Measurements from ENCODE around the gene DNPH1. TPM values are rescaled to one million over a fixed set of nuclear protein-coding genes. Genes with fewer than 3 reads are reported as not detected.

DNPH1 gene
- total RNA-seq, 1 donor from 2014 or later, result 58.4 TPM

GRCh38 chr6:43216200-43216599, 13.1 kb downstream of the DNPH1 start:
- no peak for DNase-seq (ENCODE audit: low read depth, low spot score)

- no peak for DNase-seq (ENCODE audit: low read depth, low spot score)
Measured at GRCh38 chr6:43215066-43215465, 14.2 kb downstream of the DNPH1 start.

GRCh38 chr6:43213431-43213830, 15.8 kb downstream of the DNPH1 start:
- DNase-seq (ENCODE audit: low read depth, low spot score), result no peak

GRCh38 chr6:43211955-43212354, 17.3 kb downstream of the DNPH1 start:
- DNase-seq (ENCODE audit: low read depth, low spot score), result no peak

GRCh38 chr6:43207286-43207685, 22.0 kb downstream of the DNPH1 start:
- no peak for DNase-seq (ENCODE audit: low read depth, low spot score)

GRCh38 chr6:43205849-43206248, 23.4 kb downstream of the DNPH1 start:
- no peak for DNase-seq (ENCODE audit: low read depth, low spot score)

- DNase-seq (ENCODE audit: low read depth, low spot score), result no peak
Measured at GRCh38 chr6:43204271-43205105, 24.8 kb downstream of the DNPH1 start.

GRCh38 chr6:43203718-43204095, 25.6 kb downstream of the DNPH1 start:
- DNase-seq (ENCODE audit: low read depth, low spot score), result no peak

- DNase-seq (ENCODE audit: low read depth, low spot score), result no peak
Measured at GRCh38 chr6:43203029-43203717, 26.1 kb downstream of the DNPH1 start.

GRCh38 chr6:43202451-43202850, 26.8 kb downstream of the DNPH1 start:
- no peak for DNase-seq (ENCODE audit: low read depth, low spot score)

GRCh38 chr6:43200541-43200940, 28.7 kb downstream of the DNPH1 start:
- DNase-seq (ENCODE audit: low read depth, low spot score), result no peak

- DNase-seq (ENCODE audit: low read depth, low spot score), result no peak
Measured at GRCh38 chr6:43199912-43200311, 29.4 kb downstream of the DNPH1 start.

- DNase-seq (ENCODE audit: low read depth, low spot score), result no peak
Measured at GRCh38 chr6:43196337-43196736, 32.9 kb downstream of the DNPH1 start.

GRCh38 chr6:43193929-43194328, 35.4 kb downstream of the DNPH1 start:
- DNase-seq (ENCODE audit: low read depth, low spot score), result no peak

GRCh38 chr6:43192911-43193310, 36.4 kb downstream of the DNPH1 start:
- no peak for DNase-seq (ENCODE audit: low read depth, low spot score)

- DNase-seq (ENCODE audit: low read depth, low spot score), result no peak
Measured at GRCh38 chr6:43189776-43190304, 39.4 kb downstream of the DNPH1 start.

- DNase-seq (ENCODE audit: low read depth, low spot score), result no peak
Measured at GRCh38 chr6:43188426-43188825, 40.9 kb downstream of the DNPH1 start.

- no peak for DNase-seq (ENCODE audit: low read depth, low spot score)
Measured at GRCh38 chr6:43187821-43188220, 41.5 kb downstream of the DNPH1 start.

- no peak for DNase-seq (ENCODE audit: low read depth, low spot score)
Measured at GRCh38 chr6:43186706-43187105, 42.6 kb downstream of the DNPH1 start.

GRCh38 chr6:43186019-43186418, 43.3 kb downstream of the DNPH1 start:
- no peak for DNase-seq (ENCODE audit: low read depth, low spot score)

- no peak for DNase-seq (ENCODE audit: low read depth, low spot score)
Measured at GRCh38 chr6:43185391-43185985, 43.8 kb downstream of the DNPH1 start.

GRCh38 chr6:43184268-43184985, 44.9 kb downstream of the DNPH1 start:
- no peak for DNase-seq (ENCODE audit: low read depth, low spot score)

All from pulmonary artery endothelial cell (primary cell).